PC-3 (cell line): ENCODE data around the gene BAZ1A. TPM values are rescaled to one million over a fixed set of nuclear protein-coding genes. Genes with fewer than 3 reads are reported as not detected.

ENCODE experiments used
- ATAC-seq: fragments of 200-7000 bp; cut with Tn5 transposase; 2 replicates; pipeline ENCODE4 v1.9.1; 2020; ENCODE audit warnings: mild to moderate bottlenecking, moderate library complexity
- BruUV-seq: library from RNA; stranded (reverse); fragments of 400-500 nt; replicated peaks from 2 replicates; lab custom pipeline; 2021; lab: Mats Ljungman, UMichigan
- CTCF ChIA-PET: fragments of 300-600 bp; sonication (Branson Sonifier 250); formaldehyde crosslinking; loops from one replicate; lab custom pipeline; 2022; ENCODE audit warnings: antibody characterized with exemption; lab: Charles Lee
- POLR2A ChIA-PET: fragments of 300-600 bp; sonication (Branson Sonifier 250); formaldehyde crosslinking; loops from one replicate; lab custom pipeline; 2022; ENCODE audit warnings: antibody characterized with exemption; ENCODE audit not compliant: unreplicated experiment; lab: Charles Lee
- DNase-seq: peaks from one replicate; pipeline ENCODE4 v3.0.0-alpha.2; 2015
- H2AFZ ChIP-seq: fragments of 300-600 bp; sonication (generic); 2 replicates; pipeline ENCODE4 v1.6.0; 2016; ENCODE audit warnings: antibody characterized with exemption, low read length
- H3F3A ChIP-seq: fragments of 300-600 bp; sonication (generic); one replicate; pipeline ENCODE4 v1.6.0; 2017; ENCODE audit warnings: antibody characterized with exemption, low read length, control low read depth, mild to moderate bottlenecking; ENCODE audit not compliant: unreplicated experiment
- H3K27ac ChIP-seq: fragments of 300-600 bp; sonication (generic); 2 replicates; pipeline ENCODE4 v1.5.1; 2016; ENCODE audit warnings: mild to moderate bottlenecking, low read length
- H3K27me3 ChIP-seq: fragments of 300-600 bp; sonication (generic); 2 replicates; pipeline ENCODE4 v1.6.1; 2016; ENCODE audit warnings: low read length, mixed read lengths
- H3K36me3 ChIP-seq: fragments of 300-600 bp; sonication (generic); 2 replicates; pipeline ENCODE4 v1.6.1; 2016; ENCODE audit warnings: low read depth, mixed run types, low read length, mixed read lengths
- H3K4me1 ChIP-seq: fragments of 300-600 bp; sonication (generic); 2 replicates; pipeline ENCODE4 v1.5.1; 2016; ENCODE audit warnings: low read length; ENCODE audit not compliant: insufficient read depth
- H3K4me2 ChIP-seq: fragments of 300-600 bp; sonication (generic); 2 replicates; pipeline ENCODE4 v1.6.0; 2016; ENCODE audit warnings: low read length
- H3K4me3 ChIP-seq: fragments of 300-600 bp; sonication (generic); 2 replicates; pipeline ENCODE4 v1.5.1; 2016; ENCODE audit warnings: mild to moderate bottlenecking, low read length, mixed read lengths
- H3K79me2 ChIP-seq: fragments of 300-600 bp; sonication (generic); 2 replicates; pipeline ENCODE4 v1.6.1; 2017; ENCODE audit warnings: low read length, mixed read lengths
- H3K9ac ChIP-seq: fragments of 300-600 bp; sonication (generic); 2 replicates; pipeline ENCODE4 v1.6.0; 2016; ENCODE audit warnings: mild to moderate bottlenecking, low read length
- H3K9me2 ChIP-seq: fragments of 300-600 bp; sonication (generic); replicated peaks from 2 replicates; pipeline ENCODE4 v1.6.1; 2016; ENCODE audit warnings: mixed run types, low read length, mixed read lengths
- H3K9me3 ChIP-seq: fragments of 300-600 bp; sonication (generic); 2 replicates; pipeline ENCODE4 v1.6.1; 2016; ENCODE audit warnings: low read length, mixed read lengths
- H4K20me1 ChIP-seq: fragments of 300-600 bp; sonication (generic); 2 replicates; pipeline ENCODE4 v1.6.1; 2016; ENCODE audit warnings: low read length, mixed read lengths
- EZH2 ChIP-seq: fragments of 300-600 bp; sonication (generic); IDR thresholded peaks from one replicate; pipeline ENCODE4 v1.6.1; 2017; ENCODE audit warnings: antibody characterized with exemption, mild to moderate bottlenecking, low read length; ENCODE audit not compliant: unreplicated experiment
- EZH2phosphoT487 ChIP-seq: fragments of 300-600 bp; sonication (generic); IDR thresholded peaks from 2 replicates; pipeline ENCODE4 v1.6.1; 2018; ENCODE audit warnings: mild to moderate bottlenecking, antibody characterized with exemption, low read length, borderline replicate concordance
- intact Hi-C: fragments of 100-400 bp; cut with micrococcal nuclease; formaldehyde crosslinking; loops from 2 replicates; pipeline ENCODE4 v1.9.0; 2023
- total RNA-seq: library from RNA; depleted of rRNA; stranded (reverse); fragments of >200 nt; gene quantifications from 2 replicates; pipeline ENCODE4 v1.2.3, GENCODE V29; 2014
- TF ChIP-seq, protein P1 (sequence below): fragments of 300-600 bp; sonication (generic); conservative IDR thresholded peaks from 2 replicates; pipeline ENCODE4 v1.5.1; 2017; ENCODE audit warnings: antibody characterized with exemption, low read depth, mild to moderate bottlenecking, low read length

BAZ1A gene
- total RNA-seq, 1 experiment from 2014 or later: 24.7 TPM

DNA sequence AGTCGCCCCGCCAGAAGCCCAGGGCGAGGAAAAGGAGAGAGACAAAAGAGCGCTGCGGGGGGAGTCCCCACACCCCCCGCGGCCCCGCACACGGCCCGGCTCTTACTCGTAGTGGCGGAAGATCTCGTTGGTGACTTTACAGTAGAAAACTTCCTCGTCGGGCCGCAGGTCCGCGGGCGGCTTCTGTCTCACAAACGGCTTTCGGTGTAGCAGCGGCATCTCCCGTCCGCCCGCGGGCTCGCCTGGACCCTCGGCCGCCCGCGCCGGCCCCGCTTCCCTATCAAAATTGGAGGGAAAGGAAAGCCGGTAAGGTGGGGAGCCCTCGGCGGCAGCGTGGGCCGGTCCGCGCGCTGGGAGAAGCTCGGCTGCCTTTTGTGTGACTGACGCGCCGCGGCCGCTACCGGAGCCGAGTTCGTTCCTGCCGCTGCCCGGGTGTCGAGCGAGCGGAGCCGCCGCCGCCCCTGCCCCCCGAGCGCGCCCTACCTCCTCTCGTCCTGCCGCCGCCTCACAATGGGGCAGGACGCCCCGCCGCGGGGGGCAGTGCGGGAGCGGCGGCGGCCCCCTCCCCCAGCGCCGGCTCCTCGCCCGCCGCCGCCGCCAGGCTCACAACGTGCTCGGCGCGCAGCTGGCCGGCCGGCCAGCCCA lies 652 bp downstream of the BAZ1A start:
- CTCF ChIA-PET: interaction anchor here (0.6 kb wide), 1 partner anchor 108 kb away, joined by 3 read pairs; no protein-coding TSS in a partner anchor

DNA sequence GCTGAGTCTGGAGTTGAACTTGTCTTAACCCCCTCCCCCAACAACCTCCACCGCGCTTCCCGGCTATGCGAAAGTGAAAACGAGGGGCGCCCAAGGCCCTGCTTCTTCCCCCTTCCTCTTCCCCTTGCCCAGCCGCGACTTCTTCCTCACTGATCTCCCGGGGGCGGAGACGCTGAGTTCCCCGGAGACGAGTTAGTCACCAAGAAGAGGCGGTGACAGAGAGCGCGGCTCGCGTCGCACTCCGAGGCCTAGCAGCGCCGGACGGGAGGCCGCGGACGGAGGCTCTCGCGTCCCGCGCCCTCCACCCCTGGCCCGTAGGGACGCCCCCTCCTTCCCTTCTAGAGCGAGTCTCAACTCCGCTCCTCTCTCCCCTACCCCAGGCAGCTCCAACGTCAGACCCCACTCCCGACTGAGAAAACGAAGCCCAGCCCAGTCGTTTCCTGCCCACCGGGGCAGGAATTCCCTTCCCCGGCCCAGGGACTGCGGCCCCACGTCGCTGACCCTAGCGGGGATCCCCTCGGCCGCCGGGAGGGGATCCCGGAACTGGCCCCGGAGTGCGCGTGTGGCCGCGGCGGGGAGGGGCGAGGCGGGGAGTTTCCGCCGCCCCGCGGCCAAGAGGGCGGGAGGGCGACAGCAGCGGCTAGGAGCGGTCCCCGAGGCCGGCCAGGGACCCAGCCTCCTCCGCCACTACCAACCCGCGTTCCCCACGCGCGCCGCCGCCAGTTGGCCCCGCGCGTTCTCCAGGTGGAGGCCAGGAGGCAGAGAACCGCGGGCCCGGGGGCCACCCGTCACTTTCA lies 1.4 kb downstream of the BAZ1A start:
- H3K79me2 ChIP-seq: peaks cover 69% of the 10 kb centered on the region
- ATAC-seq (peak; percentile 70), DNase-seq (peak; percentile 83)
- H3K4me1 ChIP-seq: peaks cover 19% of the 10 kb centered on the region
- no peaks in the 10 kb centered on the region for H3K9me3 ChIP-seq
- H3K27ac ChIP-seq: peak overlapping the region; percentile 94
- H3K27me3 ChIP-seq: no peaks in the 10 kb centered on the region
- H2AFZ ChIP-seq: peak overlapping the region; percentile 94
- no peak for TF ChIP-seq EZH2
- no peak for TF ChIP-seq EZH2phosphoT487
- TF ChIP-seq, protein P1, sequence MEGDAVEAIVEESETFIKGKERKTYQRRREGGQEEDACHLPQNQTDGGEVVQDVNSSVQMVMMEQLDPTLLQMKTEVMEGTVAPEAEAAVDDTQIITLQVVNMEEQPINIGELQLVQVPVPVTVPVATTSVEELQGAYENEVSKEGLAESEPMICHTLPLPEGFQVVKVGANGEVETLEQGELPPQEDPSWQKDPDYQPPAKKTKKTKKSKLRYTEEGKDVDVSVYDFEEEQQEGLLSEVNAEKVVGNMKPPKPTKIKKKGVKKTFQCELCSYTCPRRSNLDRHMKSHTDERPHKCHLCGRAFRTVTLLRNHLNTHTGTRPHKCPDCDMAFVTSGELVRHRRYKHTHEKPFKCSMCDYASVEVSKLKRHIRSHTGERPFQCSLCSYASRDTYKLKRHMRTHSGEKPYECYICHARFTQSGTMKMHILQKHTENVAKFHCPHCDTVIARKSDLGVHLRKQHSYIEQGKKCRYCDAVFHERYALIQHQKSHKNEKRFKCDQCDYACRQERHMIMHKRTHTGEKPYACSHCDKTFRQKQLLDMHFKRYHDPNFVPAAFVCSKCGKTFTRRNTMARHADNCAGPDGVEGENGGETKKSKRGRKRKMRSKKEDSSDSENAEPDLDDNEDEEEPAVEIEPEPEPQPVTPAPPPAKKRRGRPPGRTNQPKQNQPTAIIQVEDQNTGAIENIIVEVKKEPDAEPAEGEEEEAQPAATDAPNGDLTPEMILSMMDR: no peak
- peak overlapping the region; percentile 96 for H3K9ac ChIP-seq
- H3K36me3 ChIP-seq: peaks cover 12% of the 10 kb centered on the region; the same call in 1 of the 2 replicates
- peak overlapping the region; percentile 71 for H3K4me3 ChIP-seq
- no peaks in the 10 kb centered on the region for H3F3A ChIP-seq
- intact Hi-C loops: loop anchor here (5.0 kb wide), 1 partner anchor 196 kb away; no protein-coding TSS in a partner anchor
- H3K9me2 ChIP-seq: no peaks in the 10 kb centered on the region
- POLR2A ChIA-PET: interaction anchor here (0.7 kb wide), 1 partner anchor 53 kb away, joined by 7 read pairs; no protein-coding TSS in a partner anchor
- 0 out of 2 replicates have a peak, but pooled peaks cover 5% of the 10 kb centered on the region for H4K20me1 ChIP-seq
- no TSS peak for BruUV-seq
- peak overlapping the region; percentile 87 for H3K4me2 ChIP-seq
- CTCF ChIA-PET: interaction anchor here (0.6 kb wide), 1 partner anchor 59 kb away, joined by 5 read pairs; no protein-coding TSS in a partner anchor

More for the DNA sequence above, 652 bp downstream of the BAZ1A start:
- peak overlapping the region; percentile 96 for H3K9ac ChIP-seq
- H3K4me3 ChIP-seq: peak overlapping the region; percentile 71
- H4K20me1 ChIP-seq: 0 out of 2 replicates have a peak, but pooled peaks cover 5% of the 10 kb centered on the region
- H3K27me3 ChIP-seq: no peaks in the 10 kb centered on the region
- no peaks in the 10 kb centered on the region for H3K9me3 ChIP-seq
- no peaks in the 10 kb centered on the region for H3K9me2 ChIP-seq
- no peak for TF ChIP-seq EZH2
- TF ChIP-seq, protein P1: no peak
- no peak for TF ChIP-seq EZH2phosphoT487
- intact Hi-C loops: loop anchor here (1.0 to 5.0 kb wide), 3 partner anchors 38 to 197 kb away; partner anchors contain the start of gene SRP54
- peaks cover 19% of the 10 kb centered on the region for H3K4me1 ChIP-seq
- peak overlapping the region; percentile 94 for H3K27ac ChIP-seq
- peaks cover 12% of the 10 kb centered on the region; the same call in 1 of the 2 replicates for H3K36me3 ChIP-seq
- peak overlapping the region; percentile 94 for H2AFZ ChIP-seq
- no peaks in the 10 kb centered on the region for H3F3A ChIP-seq
- ATAC-seq: peak; percentile 33
- peaks cover 62% of the 10 kb centered on the region for H3K79me2 ChIP-seq
- BruUV-seq: no TSS peak
- DNase-seq: peak; percentile 48
- POLR2A ChIA-PET: interaction anchor here (0.5 to 1.0 kb wide), 7 partner anchors 106 to 951 kb away, joined by 3 to 5 read pairs (median 3); partner anchors contain the start of gene BRMS1L
- peak overlapping the region; percentile 87 for H3K4me2 ChIP-seq
